ENCODE data around the gene PPP1R14C. TPM values are rescaled to one million over a fixed set of nuclear protein-coding genes. Genes with fewer than 3 reads are reported as not detected.

The PPP1R14C gene
- total and polyA plus RNA-seq, 2 of the 13 experiments (the other 11 are each of a cell fraction or from before 2014, with no cell fraction given) = not detected

GRCh38 chr6:150119173-150119572, 23.7 kb upstream of the PPP1R14C start:
- no peak for FAIRE-seq
- 15% methylated on average over 7 of the region's 7 CpGs for WGBS (ENCODE audit: low lambda C conversion rate)
- H3K79me2 ChIP-seq (ENCODE audit: insufficient read depth, low read length) = no peaks in the 10 kb centered on the region
- ATAC-seq = peak; percentile 22; the same call in 2 of the 3 replicates
- POLR2A ChIA-PET = no interaction called here
- in situ Hi-C loops (cut with HindIII; ENCODE audit: extremely low pct_ligation_motif_present, low pct_unique_long_range_greater_than_20kb) = no loop called here
- H3K4me2 ChIP-seq (ENCODE audit: low read depth, low read length) = no peak overlapping the region
- H3K9ac ChIP-seq (ENCODE audit: insufficient read depth, low read depth, low read length) = no peak overlapping the region
- no peak overlapping the region for H3K4me3 ChIP-seq (replicated peaks in 1 of 3; ENCODE audit: insufficient read depth in 1 of 3, low read depth in 2 of 3, low read length in 3 of 3)
- peaks cover 0 to 8% of the 10 kb centered on the region in 2 experiments; a peak in 3 of 5 replicates for H3K27me3 ChIP-seq (ENCODE audit: control insufficient read depth in 1 of 2, insufficient read depth in 2 of 2, low read length in 2 of 2)
- no peaks in the 10 kb centered on the region for H4K20me1 ChIP-seq (ENCODE audit: insufficient read depth, low read length)
- H3K9me3 ChIP-seq (ENCODE audit: low read length) = no peaks in the 10 kb centered on the region
- no peaks in the 10 kb centered on the region for H3K36me3 ChIP-seq (replicated peaks in 1 of 2; ENCODE audit: control insufficient read depth in 1 of 2, insufficient read depth in 2 of 2, low read length in 2 of 2)
- intact Hi-C loops (cut with micrococcal nuclease; ENCODE audit: unreplicated experiment) = no loop called here
- CTCF ChIA-PET (ENCODE audit: low intra/inter-chr PET ratio, low total read pairs) = no interaction called here
- no TSS peak for BruUV-seq (replicated peaks)
- H3K4me1 ChIP-seq (ENCODE audit: insufficient read depth, low read length) = peaks cover 8% of the 10 kb centered on the region; the same call in 1 of the 2 replicates
- no peak overlapping the region for H3K27ac ChIP-seq (ENCODE audit: extremely low read length, insufficient read depth, low read length)
- no peak for DNase-seq (ENCODE audit: low spot score)
- TF ChIP-seq, protein P1, sequence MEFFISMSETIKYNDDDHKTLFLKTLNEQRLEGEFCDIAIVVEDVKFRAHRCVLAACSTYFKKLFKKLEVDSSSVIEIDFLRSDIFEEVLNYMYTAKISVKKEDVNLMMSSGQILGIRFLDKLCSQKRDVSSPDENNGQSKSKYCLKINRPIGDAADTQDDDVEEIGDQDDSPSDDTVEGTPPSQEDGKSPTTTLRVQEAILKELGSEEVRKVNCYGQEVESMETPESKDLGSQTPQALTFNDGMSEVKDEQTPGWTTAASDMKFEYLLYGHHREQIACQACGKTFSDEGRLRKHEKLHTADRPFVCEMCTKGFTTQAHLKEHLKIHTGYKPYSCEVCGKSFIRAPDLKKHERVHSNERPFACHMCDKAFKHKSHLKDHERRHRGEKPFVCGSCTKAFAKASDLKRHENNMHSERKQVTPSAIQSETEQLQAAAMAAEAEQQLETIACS (CRISPR knock-in tag; IDR thresholded peaks at IDR 0.05) = no peak
- TF ChIP-seq SNAPC2 (CRISPR knock-in tag; IDR thresholded peaks at IDR 0.05) (no peak), MLLT10 (CRISPR knock-in tag; IDR thresholded peaks at IDR 0.05) (no peak), POLR2AphosphoS2 (IDR thresholded peaks at IDR 0.05; ENCODE audit: low read depth, low read length) (no peak), KLF13 (CRISPR knock-in tag; IDR thresholded peaks at IDR 0.05) (no peak), ZNF7 (CRISPR knock-in tag; IDR thresholded peaks at IDR 0.05) (no peak), ZNF773 (CRISPR knock-in tag; IDR thresholded peaks at IDR 0.05; ENCODE audit: borderline replicate concordance) (no peak), ZFP82 (CRISPR knock-in tag; IDR thresholded peaks at IDR 0.05; ENCODE audit: borderline replicate concordance) (no peak), HNF1B (CRISPR knock-in tag; IDR thresholded peaks at IDR 0.05) (no peak), ZNF326 (CRISPR knock-in tag; IDR thresholded peaks at IDR 0.05; ENCODE audit: borderline replicate concordance) (no peak), KLF6 (CRISPR knock-in tag; IDR thresholded peaks at IDR 0.05) (no peak), MAF1 (CRISPR knock-in tag; IDR thresholded peaks at IDR 0.05; ENCODE audit: borderline replicate concordance) (no peak), TEF (CRISPR knock-in tag; IDR thresholded peaks at IDR 0.05) (no peak)
- TF ChIP-seq, protein P2, sequence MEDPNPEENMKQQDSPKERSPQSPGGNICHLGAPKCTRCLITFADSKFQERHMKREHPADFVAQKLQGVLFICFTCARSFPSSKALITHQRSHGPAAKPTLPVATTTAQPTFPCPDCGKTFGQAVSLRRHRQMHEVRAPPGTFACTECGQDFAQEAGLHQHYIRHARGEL (CRISPR knock-in tag; IDR thresholded peaks at IDR 0.05) = no peak
- TF ChIP-seq, protein P3, sequence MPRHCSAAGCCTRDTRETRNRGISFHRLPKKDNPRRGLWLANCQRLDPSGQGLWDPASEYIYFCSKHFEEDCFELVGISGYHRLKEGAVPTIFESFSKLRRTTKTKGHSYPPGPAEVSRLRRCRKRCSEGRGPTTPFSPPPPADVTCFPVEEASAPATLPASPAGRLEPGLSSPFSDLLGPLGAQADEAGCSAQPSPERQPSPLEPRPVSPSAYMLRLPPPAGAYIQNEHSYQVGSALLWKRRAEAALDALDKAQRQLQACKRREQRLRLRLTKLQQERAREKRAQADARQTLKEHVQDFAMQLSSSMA (CRISPR knock-in tag; IDR thresholded peaks at IDR 0.05) = no peak
- H2AFZ ChIP-seq (ENCODE audit: low read length) = no peak overlapping the region

Measured in HepG2 (cell line).